AG04449 (cell line): ENCODE measurements around the gene KCNC3.

ENCODE experiments used
- CTCF ChIA-PET: fragments of 350-600 bp; formaldehyde crosslinking; extraction: SDS; loops from one replicate; lab custom pipeline; 2021; ENCODE audit warnings: antibody characterized with exemption; lab: Yijun Ruan, JAX
- POLR2A ChIA-PET: fragments of 400-600, 350-600 bp; formaldehyde crosslinking; extraction: SDS; loops from one replicate; lab custom pipeline; 2020; ENCODE audit warnings: antibody characterized with exemption, inconsistent platforms; lab: Yijun Ruan, JAX
- DNase-seq: peaks from one replicate; pipeline ENCODE4 v3.0.0-alpha.2; 2010; ENCODE audit warnings: low read depth, low spot score
- H3K4me3 ChIP-seq: 2 replicates; pipeline ENCODE4 v1.5.1; 2011; ENCODE audit warnings: low read depth, mild to moderate bottlenecking, control low read depth, low read length
- CTCF ChIP-seq: IDR thresholded peaks from one replicate; pipeline ENCODE4 v1.5.1; 2011; ENCODE audit warnings: mild to moderate bottlenecking, moderate library complexity, low read length, control low read depth, inconsistent platforms; ENCODE audit not compliant: insufficient read depth; ENCODE audit errors: missing control alignments

Gene KCNC3

GRCh38 chr19:50362030-50362412, 32.8 kb upstream of the KCNC3 start:
- no peak overlapping the region for H3K4me3 ChIP-seq
- no peak for DNase-seq
- ChIA-PET CTCF (interaction anchor here (0.7 to 3.5 kb wide), 4 partner anchors 99 to 422 kb away, joined by 3 to 18 read pairs (median 3); no protein-coding TSS in a partner anchor), POLR2A (no interaction called here)
- TF ChIP-seq CTCF: no peak

DNA sequence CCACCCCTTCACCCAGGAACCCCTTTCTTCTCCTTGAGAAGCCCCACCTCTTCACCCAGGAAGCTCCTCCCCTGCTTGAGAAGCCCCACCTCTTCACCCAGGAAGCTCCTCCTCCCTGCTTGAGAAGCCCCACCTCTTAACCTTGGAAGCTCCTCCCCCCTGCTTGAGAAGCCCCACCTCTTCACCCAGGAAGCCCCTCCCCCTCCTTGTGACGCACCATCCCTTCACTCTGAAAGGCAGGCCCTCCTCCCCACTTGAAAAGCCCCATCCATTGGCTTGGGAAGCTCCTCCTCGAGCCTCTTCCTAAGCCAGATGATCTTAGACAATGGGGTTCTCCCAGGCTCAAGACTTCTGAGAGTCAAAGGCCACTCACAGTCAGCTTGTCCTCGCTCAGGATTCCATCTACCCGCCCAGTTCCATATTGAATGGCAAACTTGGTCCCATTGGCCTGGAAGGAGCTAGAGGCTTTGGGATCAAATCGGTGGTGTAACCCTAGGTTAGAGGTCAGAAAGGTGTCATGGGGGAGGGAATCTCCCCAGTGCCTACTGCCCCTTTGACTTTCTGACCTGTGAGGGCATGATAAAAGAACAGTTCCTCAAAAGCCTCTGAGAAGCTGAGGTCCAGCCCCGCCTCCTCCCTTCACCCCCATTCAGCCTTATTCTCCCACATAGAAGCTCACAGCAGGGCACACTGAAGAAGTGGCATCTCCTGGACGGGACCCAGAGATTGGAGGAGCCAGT, 32.3 kb upstream of the KCNC3 start:
- no peak overlapping the region for H3K4me3 ChIP-seq
- no peak for TF ChIP-seq CTCF
- ChIA-PET CTCF (interaction anchor here (0.6 to 3.5 kb wide), 6 partner anchors 10 to 418 kb away, joined by 3 to 18 read pairs (median 4); no protein-coding TSS in a partner anchor), POLR2A (no interaction called here)
- no peak for DNase-seq

DNA sequence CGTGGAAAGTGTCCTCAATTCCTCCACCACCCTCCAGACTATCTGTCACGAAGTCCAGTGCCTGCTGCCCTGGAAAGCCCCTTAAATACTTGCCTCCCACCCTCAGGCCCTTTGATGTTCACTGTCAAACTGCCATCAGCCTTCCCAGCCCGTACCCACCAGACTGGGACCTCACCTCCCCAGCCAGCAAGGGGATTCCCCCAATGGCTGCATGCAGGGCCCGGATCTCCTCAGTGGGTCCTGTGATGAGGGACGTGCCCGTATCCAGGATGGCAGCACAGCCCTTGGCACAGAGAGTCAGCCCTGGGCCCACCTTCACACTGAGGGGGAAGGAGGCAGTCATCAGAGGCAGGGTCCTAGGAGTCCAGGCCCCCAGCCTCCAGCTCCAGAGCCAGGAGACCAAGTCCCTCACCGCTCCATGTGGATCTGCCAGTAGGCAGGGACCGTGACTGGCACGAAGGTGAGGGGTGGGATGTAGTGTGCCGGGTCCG, 30.2 kb upstream of the KCNC3 start:
- no peak overlapping the region for H3K4me3 ChIP-seq
- DNase-seq: no peak
- no peak for TF ChIP-seq CTCF
- CTCF ChIA-PET: interaction anchor here (2.0 to 2.8 kb wide), 2 partner anchors 10 to 102 kb away, joined by 7 to 38 read pairs; no protein-coding TSS in a partner anchor
- POLR2A ChIA-PET: no interaction called here

GRCh38 chr19:50358483-50359327, 29.5 kb upstream of the KCNC3 start:
- no peak for DNase-seq
- TF ChIP-seq CTCF: no peak
- peak overlapping the region; percentile 56 for H3K4me3 ChIP-seq
- ChIA-PET POLR2A (no interaction called here), CTCF (interaction anchor here (1.0 to 3.0 kb wide), 13 partner anchors 7 to 563 kb away, joined by 3 to 56 read pairs (median 11); partner anchors contain the start of gene NAPSA)

- DNase-seq: no peak
- ChIA-PET POLR2A (interaction anchor here (0.7 to 0.9 kb wide), 2 partner anchors 11 to 24 kb away, joined by 3 to 4 read pairs; no protein-coding TSS in a partner anchor), CTCF (interaction anchor here (0.6 to 3.0 kb wide), 32 partner anchors 8 to 742 kb away, joined by 3 to 56 read pairs (median 4); partner anchors contain the start of genes JOSD2, NAPSA and POLD1)
- H3K4me3 ChIP-seq: peak overlapping the region; percentile 45
- peak; percentile 73 for TF ChIP-seq CTCF
Observed at GRCh38 chr19:50357178-50358100, 28.3 kb upstream of the KCNC3 start.
